Adipocyte (in vitro differentiated cells): ENCODE measurements around the gene CERS3.

ENCODE experiments used
- DNase-seq: peaks from one replicate; pipeline ENCODE4 v3.0.0-alpha.2; 2015; ENCODE audit warnings: low read depth
- H3K27me3 ChIP-seq: replicated peaks from 2 replicates; pipeline ENCODE4 v1.7.0; 2013; ENCODE audit warnings: mild to moderate bottlenecking, low read length, moderate library complexity; ENCODE audit not compliant: control insufficient read depth, insufficient read depth
- H3K36me3 ChIP-seq: 2 replicates; pipeline ENCODE4 v1.7.0; 2013; ENCODE audit warnings: low read length, mild to moderate bottlenecking, moderate library complexity; ENCODE audit not compliant: control insufficient read depth, insufficient read depth, severe bottlenecking
- H3K4me1 ChIP-seq: 2 replicates; pipeline ENCODE4 v1.7.0; 2013; ENCODE audit warnings: mild to moderate bottlenecking, low read length, moderate library complexity; ENCODE audit not compliant: control insufficient read depth, insufficient read depth
- H3K4me3 ChIP-seq: 2 replicates; pipeline ENCODE4 v1.7.0; 2013; ENCODE audit warnings: mild to moderate bottlenecking, low read length, moderate library complexity
- H3K9ac ChIP-seq: 2 replicates; pipeline ENCODE4 v1.7.0; 2013; ENCODE audit warnings: mild to moderate bottlenecking, low read length, moderate library complexity
- H3K9me3 ChIP-seq: 2 replicates; pipeline ENCODE4 v1.7.0; 2013; ENCODE audit warnings: mild to moderate bottlenecking, low read length, moderate library complexity; ENCODE audit not compliant: control insufficient read depth

Gene CERS3

DNA sequence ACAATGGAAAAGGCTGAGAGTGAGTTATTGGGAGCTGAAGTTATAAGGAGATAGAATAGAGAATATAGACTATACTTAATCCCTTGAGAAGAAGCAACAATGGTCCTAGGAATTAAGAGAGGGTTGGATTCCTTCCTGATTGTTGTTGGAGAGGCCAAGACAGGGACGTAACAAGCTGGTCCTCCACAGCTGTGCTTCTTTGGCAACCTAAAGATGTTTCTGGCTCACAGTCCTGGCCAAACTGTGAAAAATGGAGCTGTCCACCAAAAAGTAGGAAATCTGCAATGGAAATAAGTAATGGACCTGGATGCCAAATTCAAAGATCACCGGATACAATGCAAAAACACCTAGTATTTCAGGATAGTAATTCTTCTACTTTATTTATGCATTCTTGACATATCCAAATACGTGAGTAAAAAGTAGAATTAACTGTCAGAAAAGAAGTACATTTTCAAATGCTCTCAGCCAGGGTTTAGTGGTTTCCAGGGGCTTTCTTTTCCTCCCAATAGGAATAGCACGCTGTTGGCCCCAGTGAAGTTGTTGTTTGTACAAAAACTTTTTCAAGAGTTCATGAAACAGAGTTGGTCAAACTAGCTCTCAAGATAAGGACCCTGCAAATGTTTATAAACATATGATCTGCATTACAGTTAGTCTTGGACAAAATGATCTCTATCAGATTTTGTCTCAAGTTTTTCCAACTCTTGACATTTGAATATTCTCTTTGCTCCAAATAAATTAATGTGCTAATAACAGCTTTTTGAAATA is 28.3 kb downstream of the CERS3 start:
- no peaks in the 10 kb centered on the region for H3K4me1 ChIP-seq
- H3K9ac ChIP-seq: no peak overlapping the region
- H3K9me3 ChIP-seq: no peaks in the 10 kb centered on the region
- no peak overlapping the region for H3K4me3 ChIP-seq
- H3K36me3 ChIP-seq: no peaks in the 10 kb centered on the region
- no peaks in the 10 kb centered on the region for H3K27me3 ChIP-seq
- DNase-seq: no peak

DNA sequence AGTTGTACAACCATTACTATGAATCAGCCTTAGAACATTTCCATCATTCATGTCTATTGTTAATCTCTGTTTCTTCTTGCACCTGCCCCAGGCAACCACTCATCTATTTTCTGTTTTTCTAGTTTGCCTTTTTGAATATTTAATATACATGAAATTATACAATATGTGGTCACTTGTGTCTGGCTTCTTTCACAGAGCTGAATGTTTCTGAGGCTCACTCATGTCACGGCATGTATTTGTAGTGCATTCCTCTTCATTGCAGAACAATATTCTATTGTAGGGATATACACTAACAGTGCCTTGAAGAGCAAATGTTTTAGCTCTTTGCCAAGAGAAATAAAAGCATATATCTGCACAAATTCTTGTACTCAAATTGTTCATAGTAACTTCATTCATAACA is 32.9 kb downstream of the CERS3 start:
- H3K27me3 ChIP-seq: no peaks in the 10 kb centered on the region
- no peak for DNase-seq
- H3K9ac ChIP-seq: no peak overlapping the region
- no peak overlapping the region for H3K4me3 ChIP-seq
- H3K9me3 ChIP-seq: no peaks in the 10 kb centered on the region
- no peaks in the 10 kb centered on the region for H3K4me1 ChIP-seq
- H3K36me3 ChIP-seq: no peaks in the 10 kb centered on the region

DNA sequence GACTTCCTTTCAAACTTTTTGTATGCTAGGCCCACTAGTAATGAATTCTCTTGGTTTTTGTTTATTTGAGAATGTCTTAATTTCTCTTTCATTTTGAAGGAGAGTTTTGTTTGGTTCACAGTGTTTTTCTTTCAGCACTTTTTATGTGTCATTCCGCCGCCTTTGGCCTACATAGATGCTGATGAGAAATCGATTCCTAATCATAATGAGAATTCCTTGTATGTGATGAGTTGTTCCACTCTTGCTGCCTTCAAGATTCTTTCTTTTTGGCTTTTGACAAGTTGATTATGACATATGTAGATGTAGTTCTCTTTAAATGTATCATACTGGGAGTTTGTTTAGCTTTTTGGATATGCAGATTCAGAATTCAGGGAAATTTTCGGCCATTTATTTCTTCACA is 35.5 kb downstream of the CERS3 start:
- H3K9me3 ChIP-seq: no peaks in the 10 kb centered on the region
- no peak overlapping the region for H3K4me3 ChIP-seq
- no peak for DNase-seq
- no peaks in the 10 kb centered on the region for H3K36me3 ChIP-seq
- no peak overlapping the region for H3K9ac ChIP-seq
- no peaks in the 10 kb centered on the region for H3K4me1 ChIP-seq
- H3K27me3 ChIP-seq: no peaks in the 10 kb centered on the region

DNA sequence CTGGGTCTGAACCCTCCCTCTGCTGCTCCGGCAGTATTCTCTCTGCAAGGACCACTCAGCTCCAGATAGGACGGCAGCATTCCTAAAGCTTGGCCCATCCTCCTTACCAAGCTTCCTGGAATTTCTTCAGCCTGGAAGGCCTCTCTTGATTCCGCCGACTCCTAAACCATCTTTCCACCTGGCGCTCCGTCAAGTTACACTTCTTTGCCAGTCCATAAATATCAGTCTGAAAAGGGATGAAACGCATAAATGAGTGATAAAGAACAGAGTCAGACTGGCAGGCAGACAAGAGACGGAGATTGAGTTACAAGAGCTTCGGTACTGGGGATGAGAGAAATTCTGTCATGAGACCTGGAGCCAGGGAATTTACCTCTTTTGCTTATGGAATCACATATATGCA is 44.3 kb downstream of the CERS3 start:
- DNase-seq: no peak
- Histone ChIP-seq H3K9me3 (peaks cover under 1% of the 10 kb centered on the region), H3K36me3 (no peaks in the 10 kb centered on the region), H3K4me3 (no peak overlapping the region), H3K27me3 (no peaks in the 10 kb centered on the region), H3K9ac (no peak overlapping the region), H3K4me1 (no peaks in the 10 kb centered on the region)

DNA sequence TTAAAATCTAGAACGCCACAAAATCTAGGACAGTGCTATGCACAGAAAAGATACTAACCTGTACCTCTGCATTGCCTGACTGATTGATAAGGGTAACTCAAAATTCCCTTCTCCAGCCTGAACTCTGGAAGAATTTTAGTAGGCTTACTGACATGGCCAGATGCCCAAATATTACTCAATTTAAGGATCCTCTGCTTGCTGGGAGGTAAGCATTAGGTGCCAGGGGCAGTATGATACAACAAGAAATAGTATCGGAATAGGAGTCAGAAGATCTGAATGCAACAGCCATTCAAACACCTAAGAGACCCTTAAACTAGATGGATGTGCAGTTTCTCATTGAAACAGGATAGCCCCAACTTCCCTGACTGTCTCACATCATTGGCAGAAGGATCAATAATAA is 45.4 kb downstream of the CERS3 start:
- Histone ChIP-seq H3K4me1 (no peaks in the 10 kb centered on the region), H3K9ac (no peak overlapping the region), H3K4me3 (no peak overlapping the region), H3K9me3 (peaks cover 11% of the 10 kb centered on the region), H3K36me3 (no peaks in the 10 kb centered on the region), H3K27me3 (no peaks in the 10 kb centered on the region)
- DNase-seq: no peak

DNA sequence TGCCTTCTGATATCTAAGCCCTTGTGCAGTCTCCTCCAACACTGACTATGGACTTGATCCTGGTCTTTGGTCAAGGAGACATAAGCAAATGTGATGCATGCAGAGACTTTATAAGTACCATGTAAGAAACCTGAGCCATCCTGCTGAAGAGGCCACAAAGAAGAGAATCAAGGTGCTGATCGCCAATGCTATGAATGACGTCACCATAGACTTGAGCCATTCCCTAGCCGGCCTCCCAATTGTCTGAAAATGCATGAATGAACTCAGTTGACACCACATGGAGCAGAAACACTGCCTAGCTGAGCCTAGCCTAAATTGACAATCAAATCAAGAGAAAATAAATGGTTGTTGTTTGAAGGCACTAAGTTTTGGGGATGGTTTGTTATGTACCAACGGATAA is 51.9 kb downstream of the CERS3 start:
- no peak for DNase-seq
- no peaks in the 10 kb centered on the region for H3K36me3 ChIP-seq
- H3K27me3 ChIP-seq: no peaks in the 10 kb centered on the region
- no peak overlapping the region for H3K9ac ChIP-seq
- no peak overlapping the region for H3K4me3 ChIP-seq
- H3K9me3 ChIP-seq: peaks cover 27% of the 10 kb centered on the region
- H3K4me1 ChIP-seq: no peaks in the 10 kb centered on the region

DNA sequence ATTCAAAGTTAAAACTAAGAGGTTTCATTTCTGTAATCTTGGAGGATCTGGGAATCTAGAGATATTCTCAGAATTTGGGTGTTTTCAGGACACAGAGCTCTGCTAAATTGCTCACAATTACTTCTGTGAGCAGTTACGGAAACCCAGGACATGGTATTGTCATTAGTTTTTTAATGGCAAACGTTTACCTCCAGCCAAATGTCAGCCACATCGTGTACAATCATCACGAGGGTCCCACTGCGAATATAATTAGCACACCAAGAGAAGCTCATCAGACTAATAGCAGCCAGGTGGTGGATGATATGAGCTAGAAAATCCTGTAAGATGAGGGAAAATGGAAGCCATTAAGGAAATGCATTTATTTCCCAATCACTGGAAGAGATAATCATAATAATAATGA is 56.0 kb downstream of the CERS3 start:
- H3K9me3 ChIP-seq: peaks cover 10% of the 10 kb centered on the region
- DNase-seq: no peak
- no peak overlapping the region for H3K4me3 ChIP-seq
- H3K36me3 ChIP-seq: no peaks in the 10 kb centered on the region
- no peaks in the 10 kb centered on the region for H3K4me1 ChIP-seq
- H3K27me3 ChIP-seq: no peaks in the 10 kb centered on the region
- H3K9ac ChIP-seq: no peak overlapping the region

DNA sequence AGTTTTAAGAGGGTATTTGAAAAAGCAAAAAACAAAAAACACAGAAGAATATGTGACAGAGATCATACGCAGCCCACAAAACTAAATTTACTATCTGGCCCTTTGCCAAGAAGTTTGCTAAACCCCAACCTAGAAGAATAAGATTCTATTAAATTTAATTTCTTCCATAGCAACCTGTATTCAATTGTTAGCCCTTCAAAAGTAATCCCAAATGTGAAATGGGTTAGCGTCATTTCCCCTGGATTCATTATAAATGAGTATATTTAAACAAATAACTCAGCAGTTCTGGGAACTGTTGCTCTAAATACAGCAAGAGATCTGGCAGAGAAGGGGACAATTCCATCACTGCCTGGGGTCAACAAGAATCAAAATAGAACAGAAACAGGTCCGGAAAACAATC is 56.8 kb downstream of the CERS3 start:
- H3K36me3 ChIP-seq: no peaks in the 10 kb centered on the region
- DNase-seq: no peak

DNA sequence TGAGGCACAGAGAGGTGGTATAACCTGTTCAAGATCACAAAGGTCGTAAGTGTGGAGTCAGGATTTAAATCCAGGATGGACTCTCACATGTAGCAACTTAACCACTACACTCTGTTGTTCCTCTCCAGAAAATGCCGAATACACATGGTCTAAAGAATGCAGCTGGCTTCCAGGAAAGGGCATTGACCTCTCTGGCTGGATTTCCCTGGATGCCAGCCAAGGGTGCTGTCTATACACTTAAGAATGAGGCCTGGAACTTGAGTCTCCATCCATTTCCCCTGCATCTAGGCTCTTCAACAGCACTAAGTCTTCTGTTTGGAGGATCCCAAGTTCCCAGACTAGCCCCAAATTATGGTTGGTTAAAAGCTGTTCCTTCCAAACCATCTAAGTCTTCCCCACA is 60.5 kb downstream of the CERS3 start:
- DNase-seq: no peak
- H3K9me3 ChIP-seq: no peaks in the 10 kb centered on the region
- H3K9ac ChIP-seq: no peak overlapping the region
- H3K4me1 ChIP-seq: no peaks in the 10 kb centered on the region
- H3K27me3 ChIP-seq: no peaks in the 10 kb centered on the region
- H3K4me3 ChIP-seq: no peak overlapping the region
- no peaks in the 10 kb centered on the region for H3K36me3 ChIP-seq

More for the DNA sequence above, 56.8 kb downstream of the CERS3 start:
- Histone ChIP-seq H3K9ac (no peak overlapping the region), H3K4me3 (no peak overlapping the region), H3K27me3 (no peaks in the 10 kb centered on the region), H3K4me1 (no peaks in the 10 kb centered on the region), H3K9me3 (peaks cover 5% of the 10 kb centered on the region)

DNA sequence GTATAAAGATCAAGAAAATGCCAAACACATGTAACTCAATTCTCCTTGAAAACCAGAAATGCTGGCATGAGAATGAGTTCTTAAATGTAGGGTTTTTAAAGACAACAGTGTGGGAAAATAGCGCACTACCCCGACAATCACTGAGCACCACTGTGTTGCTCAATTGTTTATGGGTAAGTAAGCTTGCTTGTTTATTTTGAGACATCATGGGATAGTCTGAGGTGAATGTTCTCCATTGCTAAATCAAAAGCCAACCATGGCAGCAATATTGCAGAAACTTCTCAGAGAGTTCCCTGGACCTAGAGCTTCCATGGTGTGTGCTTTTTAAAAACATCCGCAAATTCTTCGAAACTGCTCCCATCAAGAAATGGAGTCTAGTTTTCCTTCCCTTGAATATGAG is 62.7 kb downstream of the CERS3 start:
- no peak overlapping the region for H3K4me3 ChIP-seq
- no peaks in the 10 kb centered on the region for H3K36me3 ChIP-seq
- no peaks in the 10 kb centered on the region for H3K4me1 ChIP-seq
- no peak for DNase-seq
- H3K27me3 ChIP-seq: no peaks in the 10 kb centered on the region
- H3K9me3 ChIP-seq: peaks cover 10% of the 10 kb centered on the region
- H3K9ac ChIP-seq: no peak overlapping the region

DNA sequence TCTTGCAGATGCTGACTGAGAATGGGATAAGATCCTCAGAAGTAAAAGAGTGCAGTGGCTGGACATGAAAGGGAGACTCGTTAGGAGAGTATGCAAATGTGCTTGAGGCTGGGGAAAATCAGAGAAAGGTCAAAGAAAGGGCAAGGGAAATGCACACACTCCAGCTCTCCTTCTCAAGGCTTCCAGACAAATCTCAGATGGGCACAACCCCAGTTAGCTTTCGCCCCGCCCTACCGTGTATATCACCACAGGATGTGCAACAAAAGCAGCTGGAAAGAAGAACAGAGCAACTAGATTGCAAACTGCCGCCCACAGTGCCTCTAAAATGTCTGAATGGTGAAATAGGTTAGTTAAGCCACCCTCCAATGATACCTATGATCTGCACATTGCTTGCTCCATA is 63.9 kb downstream of the CERS3 start:
- no peak overlapping the region for H3K4me3 ChIP-seq
- peaks cover 17% of the 10 kb centered on the region for H3K9me3 ChIP-seq
- no peak overlapping the region for H3K9ac ChIP-seq
- H3K27me3 ChIP-seq: no peaks in the 10 kb centered on the region
- DNase-seq: no peak
- H3K4me1 ChIP-seq: no peaks in the 10 kb centered on the region
- H3K36me3 ChIP-seq: no peaks in the 10 kb centered on the region

DNA sequence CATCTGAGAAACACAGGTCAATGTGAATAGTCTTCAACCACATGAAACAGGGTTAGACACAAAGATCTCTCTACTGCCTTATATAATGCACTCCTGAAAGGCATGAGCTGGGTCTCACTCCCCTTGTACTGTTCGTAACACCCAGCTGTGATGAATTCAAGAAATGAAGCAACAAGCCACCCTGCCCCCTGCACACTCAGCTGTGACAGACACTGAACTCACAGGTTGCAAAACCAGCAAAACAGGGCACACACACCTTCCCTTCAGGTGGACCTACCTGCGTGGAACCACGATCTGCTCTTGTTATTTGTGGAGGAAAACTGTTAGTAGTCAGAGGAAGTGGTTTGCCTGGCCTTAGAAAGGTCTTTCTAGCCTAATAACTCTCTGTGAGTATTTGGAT is 64.5 kb downstream of the CERS3 start:
- Histone ChIP-seq H3K9me3 (peaks cover 17% of the 10 kb centered on the region), H3K9ac (no peak overlapping the region), H3K27me3 (no peaks in the 10 kb centered on the region), H3K36me3 (no peaks in the 10 kb centered on the region), H3K4me3 (no peak overlapping the region), H3K4me1 (no peaks in the 10 kb centered on the region)
- DNase-seq: no peak
